Prostate gland (tissue), 2 donors: ENCODE data around the gene TMEM161B. TPM values are rescaled to one million over a fixed set of nuclear protein-coding genes. Genes with fewer than 3 reads are reported as not detected.

Source experiments
- DNase-seq: peaks from one replicate; pipeline ENCODE4 v3.0.0-alpha.2; 2019; ENCODE audit warnings: low spot score
- H3K27ac ChIP-seq, 2 donors: fragments of 200-600 bp; sonication (generic); 2 replicates each; pipeline ENCODE4 v1.5.1; 2017 to 2019
- H3K27me3 ChIP-seq: fragments of 200-600 bp; sonication (generic); replicated peaks from 2 replicates; pipeline ENCODE4 v1.5.1; 2019; ENCODE audit not compliant: insufficient read depth
- H3K36me3 ChIP-seq, 2 donors: fragments of 200-600 bp; sonication (generic); 1 replicate in 1 of 2; 2 replicates in 1 of 2; pipeline versions ENCODE4 v1.5.1 to v1.8.1; 2017 to 2019
- H3K4me1 ChIP-seq: fragments of 200-600 bp; sonication (generic); replicated peaks from 2 replicates; pipeline ENCODE4 v1.5.1; 2019
- H3K4me3 ChIP-seq, 2 donors: fragments of 200-600 bp; sonication (generic); 2 replicates each; pipeline ENCODE4 v1.5.1; 2017 to 2019
- H3K9me3 ChIP-seq: fragments of 200-600 bp; sonication (generic); 2 replicates; pipeline ENCODE4 v1.5.1; 2017
- CTCF ChIP-seq, 4 experiments: fragments of 200-600 bp in 2 of 4; fragments of 450-650 bp in 2 of 4; sonication (generic) in 2 of 4; IDR thresholded peaks; 1 replicate in 3 of 4; 2 replicates in 1 of 4; pipeline ENCODE4 v1.5.1; 2016 to 2019; ENCODE audit warnings: antibody characterized with exemption in 4 of 4, mild to moderate bottlenecking in 2 of 4, moderate library complexity in 2 of 4
- POLR2A ChIP-seq: fragments of 450-650 bp; IDR thresholded peaks from one replicate; pipeline ENCODE4 v1.6.1; 2016; ENCODE audit warnings: antibody characterized with exemption, mild to moderate bottlenecking
- POLR2AphosphoS5 ChIP-seq: sonication (generic); formaldehyde crosslinking; IDR thresholded peaks from one replicate; pipeline ENCODE4 v1.6.1; 2017; ENCODE audit warnings: antibody characterized with exemption
- WGBS: methylation state at CpG from one replicate; pipeline ENCODE4 v1.1.5; 2018; 5-methylcytosine and 5-hydroxymethylcytosine counted together
- intact Hi-C: fragments of 100-400 bp; cut with DNase I; formaldehyde crosslinking; loops from one replicate; pipeline ENCODE4 v1.14.2; 2022
- total RNA-seq, 2 donors: library from RNA; depleted of rRNA; stranded (reverse); fragments of >200 nt; gene quantifications; one replicate each; pipeline ENCODE4 v1.1.0, GENCODE V29; 2016

The TMEM161B gene
- total RNA-seq, 2 donors from 2014 or later: 16.2 to 17.0 TPM

DNA sequence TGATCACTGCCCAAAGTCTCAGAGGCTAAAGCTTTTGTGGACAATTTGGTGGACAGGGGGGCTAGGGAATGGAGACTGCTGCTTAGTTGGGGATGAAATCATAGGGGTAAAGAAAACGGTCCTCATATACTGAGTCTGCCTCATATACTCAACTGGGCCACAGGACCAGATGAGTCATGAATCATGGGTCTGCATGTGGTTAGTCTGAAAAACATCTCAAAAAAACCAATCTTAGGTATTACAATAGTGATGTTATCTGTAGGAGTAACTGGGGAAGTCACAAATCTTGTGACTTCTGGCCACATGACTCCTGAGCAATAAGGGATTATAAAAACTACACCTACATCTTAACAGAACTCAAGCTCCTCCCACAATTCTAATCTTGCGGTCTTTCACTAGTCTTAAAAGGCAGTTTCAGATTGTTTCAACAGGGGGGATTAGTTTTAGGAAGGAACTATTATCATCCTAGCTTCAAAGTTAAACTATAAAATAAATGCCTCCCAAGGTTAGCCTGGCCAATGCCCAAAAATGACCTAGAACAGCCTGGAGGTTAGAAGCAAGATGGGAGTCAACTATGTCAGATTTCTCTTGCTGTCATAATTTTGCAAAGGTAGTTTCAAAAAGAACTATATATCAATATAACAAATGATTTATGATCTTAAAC lies 17.5 kb downstream of the TMEM161B start:
- H3K4me1 ChIP-seq: no peaks in the 10 kb centered on the region
- no peak overlapping the region for H3K4me3 ChIP-seq
- H3K27me3 ChIP-seq: no peaks in the 10 kb centered on the region
- no peak overlapping the region for H3K27ac ChIP-seq
- TF ChIP-seq CTCF (IDR thresholded peaks at IDR 0.05): no peak
- no peak for TF ChIP-seq POLR2AphosphoS5
- intact Hi-C loops: no loop called here
- DNase-seq: no peak
- WGBS: 97% methylated on average over 2 of the region's 2 CpGs
- H3K9me3 ChIP-seq: no peaks in the 10 kb centered on the region
- H3K36me3 ChIP-seq: no peaks in the 10 kb centered on the region

DNA sequence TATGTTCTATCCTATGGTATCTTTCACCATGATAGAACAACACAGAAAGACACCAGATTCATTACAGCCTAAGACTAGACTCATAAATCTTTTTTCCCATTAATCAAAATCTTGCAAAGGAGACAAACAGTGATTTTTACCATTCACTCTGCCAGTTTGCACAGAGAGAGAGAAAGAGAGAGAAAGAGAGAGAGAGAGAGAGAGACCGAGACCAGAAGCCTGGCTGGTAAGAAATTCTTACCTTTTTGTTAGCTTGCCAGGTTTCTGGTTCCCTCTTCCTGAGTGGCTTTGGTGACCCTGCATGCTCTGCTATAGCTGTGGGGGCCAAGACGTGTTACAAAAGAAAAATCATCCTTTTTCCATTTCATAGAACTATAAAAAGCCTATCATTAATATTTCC lies 18.6 kb downstream of the TMEM161B start:
- 82% methylated on average over 2 of the region's 2 CpGs for WGBS
- Histone ChIP-seq H3K36me3 (no peaks in the 10 kb centered on the region), H3K9me3 (no peaks in the 10 kb centered on the region), H3K4me1 (no peaks in the 10 kb centered on the region), H3K4me3 (no peak overlapping the region), H3K27me3 (no peaks in the 10 kb centered on the region), H3K27ac (no peak overlapping the region)
- DNase-seq: no peak
- intact Hi-C loops: no loop called here
- TF ChIP-seq CTCF (IDR thresholded peaks at IDR 0.05): no peak
- TF ChIP-seq POLR2AphosphoS5: no peak
- no peak for TF ChIP-seq POLR2A

DNA sequence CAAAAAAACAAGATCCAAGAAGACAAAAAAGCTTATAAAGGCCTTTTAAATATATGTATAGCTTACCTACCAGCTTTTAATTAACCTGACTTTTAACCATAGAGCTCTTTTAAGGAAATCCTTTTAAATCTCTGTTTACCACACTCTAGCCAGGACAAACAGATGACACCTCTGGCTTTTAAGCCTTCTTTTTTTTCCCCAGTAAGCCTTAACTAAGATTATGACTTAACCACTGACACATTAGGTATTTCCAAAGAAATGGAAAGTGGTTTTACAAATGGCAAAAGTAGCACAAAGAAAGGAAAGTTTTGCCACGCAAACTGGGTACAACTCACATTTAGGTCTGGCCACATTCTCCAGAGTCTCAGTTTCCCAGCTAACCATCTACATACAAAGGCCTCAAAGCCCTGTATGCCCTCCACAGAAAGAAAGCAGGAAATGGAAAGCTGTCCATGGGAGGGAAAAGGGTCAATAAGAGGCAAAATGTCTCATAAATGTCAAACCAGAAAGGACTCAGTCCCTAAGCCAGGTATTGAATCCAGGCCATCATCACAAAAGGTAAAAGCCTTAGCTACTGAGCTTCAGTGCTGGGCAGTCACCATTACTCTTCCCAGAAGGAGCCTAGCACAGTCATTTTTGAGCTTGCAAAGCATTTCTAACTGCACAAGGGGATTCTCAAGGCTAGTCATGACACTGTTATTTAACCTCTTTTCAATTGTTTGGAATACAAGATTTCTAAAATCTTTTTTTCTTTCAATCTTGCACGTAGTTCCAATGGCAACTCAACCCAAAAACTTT lies 19.7 kb downstream of the TMEM161B start:
- 92% methylated on average over 2 of the region's 2 CpGs for WGBS
- intact Hi-C loops: no loop called here
- TF ChIP-seq CTCF (IDR thresholded peaks at IDR 0.05) (no peak), POLR2A (no peak), POLR2AphosphoS5 (no peak)
- Histone ChIP-seq H3K36me3 (no peaks in the 10 kb centered on the region), H3K4me1 (no peaks in the 10 kb centered on the region), H3K27ac (no peak overlapping the region), H3K9me3 (no peaks in the 10 kb centered on the region), H3K4me3 (no peak overlapping the region), H3K27me3 (no peaks in the 10 kb centered on the region)
- DNase-seq: no peak

DNA sequence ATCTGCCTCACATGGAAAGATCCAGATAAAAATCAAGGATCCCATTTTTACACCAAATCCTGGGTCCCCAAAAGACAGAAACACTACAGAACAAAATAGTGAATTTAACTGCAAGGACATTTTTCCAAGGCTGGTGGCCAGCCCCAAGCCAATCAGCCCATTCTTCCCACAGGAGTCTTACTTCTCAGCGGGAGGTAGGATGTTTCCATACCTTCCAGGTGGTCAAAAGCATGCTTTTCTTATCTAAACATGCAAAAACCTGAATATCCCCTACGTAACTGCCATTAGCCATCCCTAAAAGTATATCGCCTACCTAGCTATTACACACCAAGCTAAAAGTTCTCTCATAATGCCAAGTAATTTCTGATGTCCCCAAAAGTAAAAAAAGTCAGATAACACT lies 20.6 kb downstream of the TMEM161B start:
- DNase-seq: no peak
- no peaks in the 10 kb centered on the region for H3K27me3 ChIP-seq
- TF ChIP-seq POLR2AphosphoS5 (no peak), CTCF (IDR thresholded peaks at IDR 0.05) (no peak), POLR2A (no peak)
- intact Hi-C loops: no loop called here
- no peak overlapping the region for H3K27ac ChIP-seq
- no peak overlapping the region for H3K4me3 ChIP-seq
- no peaks in the 10 kb centered on the region for H3K36me3 ChIP-seq
- WGBS: 94% methylated on average over 3 of the region's 3 CpGs
- no peaks in the 10 kb centered on the region for H3K4me1 ChIP-seq
- H3K9me3 ChIP-seq: no peaks in the 10 kb centered on the region

GRCh38 chr5:88245893-88246244 lies 22.8 kb downstream of the TMEM161B start:
- Histone ChIP-seq H3K4me3 (no peak overlapping the region), H3K36me3 (no peaks in the 10 kb centered on the region), H3K27ac (no peak overlapping the region), H3K4me1 (no peaks in the 10 kb centered on the region), H3K9me3 (no peaks in the 10 kb centered on the region), H3K27me3 (no peaks in the 10 kb centered on the region)
- intact Hi-C loops: no loop called here
- DNase-seq: no peak
- TF ChIP-seq POLR2A: no peak
- TF ChIP-seq POLR2AphosphoS5: no peak
- TF ChIP-seq CTCF (IDR thresholded peaks at IDR 0.05): no peak
